Measurements from ENCODE around the gene APP.
"Not testable (repeated sequence)": the region's sequence is repeated elsewhere in the genome, so short reads cannot be mapped to it uniquely, and the experiment has no call there.

APP gene

GRCh38 chr21:25931765-25932164, 238.8 kb downstream of the APP start:
- DNase-seq, result no peak

GRCh38 chr21:25929856-25930520, 240.6 kb downstream of the APP start:
- no peak for DNase-seq

GRCh38 chr21:25927195-25927880, 243.2 kb downstream of the APP start:
- DNase-seq, result no peak

- DNase-seq, result no peak
These were observed 244.6 kb downstream of the APP start for GRCh38 chr21:25925936-25926335.

GRCh38 chr21:25925064-25925800, 245.3 kb downstream of the APP start:
- DNase-seq, result no peak

- not testable (repeated sequence) for DNase-seq
These were observed 252.4 kb downstream of the APP start for GRCh38 chr21:25918152-25918551.

GRCh38 chr21:25916226-25916625, 254.3 kb downstream of the APP start:
- DNase-seq, result no peak

- DNase-seq, result no peak
These were observed 257.1 kb downstream of the APP start for GRCh38 chr21:25913479-25913878.

- no peak for DNase-seq
These were observed 258.2 kb downstream of the APP start for GRCh38 chr21:25912402-25912746.

- no peak for DNase-seq
These were observed 258.7 kb downstream of the APP start for GRCh38 chr21:25911730-25912401.

- no peak for DNase-seq
These were observed 259.8 kb downstream of the APP start for GRCh38 chr21:25910809-25911208.

- DNase-seq, result no peak
These were observed 261.2 kb downstream of the APP start for GRCh38 chr21:25909341-25909740.

- no peak for DNase-seq
These were observed 262.1 kb downstream of the APP start for GRCh38 chr21:25908495-25908894.

GRCh38 chr21:25907573-25908275, 262.8 kb downstream of the APP start:
- DNase-seq, result no peak

- no peak for DNase-seq
These were observed 264.0 kb downstream of the APP start for GRCh38 chr21:25906587-25906986.

GRCh38 chr21:25905126-25905525, 265.4 kb downstream of the APP start:
- DNase-seq, result no peak

- DNase-seq, result no peak
These were observed 266.4 kb downstream of the APP start for GRCh38 chr21:25904044-25904695.

GRCh38 chr21:25903607-25904006, 267.0 kb downstream of the APP start:
- DNase-seq, result no peak

GRCh38 chr21:25901330-25901979, 269.1 kb downstream of the APP start:
- no peak for DNase-seq

- no peak for DNase-seq
These were observed 271.9 kb downstream of the APP start for GRCh38 chr21:25898671-25899070.

- no peak for DNase-seq
These were observed 273.2 kb downstream of the APP start for GRCh38 chr21:25897383-25897782.

Data from stimulated activated CD4-positive, alpha-beta T cell treated with anti-CD3 and anti-CD28 coated beads, Interleukin-12 subunit alpha, Interleukin-12 subunit beta, amount 100 ng/mL, for 4 hours (primary cell).